Lower leg skin (tissue), 3 donors: ENCODE measurements around the gene INHBC.

ENCODE experiments used
- POLR2A ChIP-seq, 2 donors: fragments of 450-650 bp; IDR thresholded peaks; one replicate each; pipeline ENCODE4 v1.6.1; 2016 to 2017; ENCODE audit warnings: antibody characterized with exemption in 2 of 2, mild to moderate bottlenecking in 1 of 2, moderate library complexity in 1 of 2
- TF ChIP-seq, protein P1 (sequence below), 3 donors: fragments of 450-650 bp; IDR thresholded peaks; one replicate each; pipeline ENCODE4 v1.5.1; 2016; ENCODE audit warnings: antibody characterized with exemption in 3 of 3, mild to moderate bottlenecking in 3 of 3, moderate library complexity in 2 of 3

DNA sequence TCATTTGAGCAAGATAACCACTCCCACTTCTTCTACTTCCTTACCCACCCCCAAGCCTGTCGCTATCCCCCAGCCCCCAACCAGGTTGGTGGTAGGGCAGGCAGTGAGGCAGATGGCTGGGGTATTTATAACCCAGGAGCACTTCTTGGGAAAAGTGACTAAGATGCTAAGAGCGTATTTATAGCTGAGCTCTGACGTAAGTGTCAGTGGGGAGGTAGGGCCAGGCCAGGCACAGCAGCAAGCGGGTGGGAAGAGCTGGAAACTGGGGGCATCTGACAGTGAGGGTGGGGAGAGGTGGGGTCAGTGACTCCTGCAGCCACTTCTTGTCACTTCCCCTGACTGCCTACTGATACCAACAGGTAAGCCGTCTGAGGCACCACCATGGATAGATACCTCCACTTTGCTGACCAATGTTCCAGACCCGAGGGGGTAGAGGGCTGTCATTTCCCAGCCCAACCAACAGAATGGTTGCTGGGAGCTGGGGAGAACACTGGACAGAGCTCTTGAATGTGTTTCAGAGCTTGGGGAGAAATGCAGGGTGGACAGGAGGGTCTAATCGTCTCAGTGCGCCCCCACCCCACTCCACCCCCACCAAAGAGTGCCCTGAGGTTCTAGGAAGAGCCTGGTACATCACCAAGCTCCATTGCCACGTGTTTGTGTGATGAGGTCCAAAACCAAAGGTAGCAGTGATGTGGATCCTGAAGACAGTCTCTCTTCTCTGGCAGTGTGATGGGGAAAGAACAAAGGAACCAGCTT lies 17.8 kb downstream of the INHBC start:
- TF ChIP-seq, protein P1, sequence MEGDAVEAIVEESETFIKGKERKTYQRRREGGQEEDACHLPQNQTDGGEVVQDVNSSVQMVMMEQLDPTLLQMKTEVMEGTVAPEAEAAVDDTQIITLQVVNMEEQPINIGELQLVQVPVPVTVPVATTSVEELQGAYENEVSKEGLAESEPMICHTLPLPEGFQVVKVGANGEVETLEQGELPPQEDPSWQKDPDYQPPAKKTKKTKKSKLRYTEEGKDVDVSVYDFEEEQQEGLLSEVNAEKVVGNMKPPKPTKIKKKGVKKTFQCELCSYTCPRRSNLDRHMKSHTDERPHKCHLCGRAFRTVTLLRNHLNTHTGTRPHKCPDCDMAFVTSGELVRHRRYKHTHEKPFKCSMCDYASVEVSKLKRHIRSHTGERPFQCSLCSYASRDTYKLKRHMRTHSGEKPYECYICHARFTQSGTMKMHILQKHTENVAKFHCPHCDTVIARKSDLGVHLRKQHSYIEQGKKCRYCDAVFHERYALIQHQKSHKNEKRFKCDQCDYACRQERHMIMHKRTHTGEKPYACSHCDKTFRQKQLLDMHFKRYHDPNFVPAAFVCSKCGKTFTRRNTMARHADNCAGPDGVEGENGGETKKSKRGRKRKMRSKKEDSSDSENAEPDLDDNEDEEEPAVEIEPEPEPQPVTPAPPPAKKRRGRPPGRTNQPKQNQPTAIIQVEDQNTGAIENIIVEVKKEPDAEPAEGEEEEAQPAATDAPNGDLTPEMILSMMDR (IDR thresholded peaks at IDR 0.05): no peak
- no peak for TF ChIP-seq POLR2A (IDR thresholded peaks at IDR 0.05)
